Right ventricle myocardium superior (tissue), 1 donor: Measurements from ENCODE around the gene PDE6H. TPM values are rescaled to one million over a fixed set of nuclear protein-coding genes. Genes with fewer than 3 reads are reported as not detected.

Source experiments
- total RNA-seq: library from RNA; stranded (reverse); fragmentation: NEBNext Ultra II Directional; extraction: Animal tissue kit (Norgen Biotek cat#: 25700); gene quantifications from one replicate; pipeline ENCODE4 v1.2.1, GENCODE V29; 2021
- donor health status: DM: no; HTN: yes; CAD: no; lungs with severe emphysema.

PDE6H gene
- total RNA-seq, 1 donor from 2014 or later, result not detected

Other genes starting within 250 kb of the PDE6H start
- gene WBP11, start 169.6 kb upstream of the PDE6H start, total RNA-seq, result 45.7 TPM
- 1.6 TPM for gene C12orf60, start 169.4 kb upstream of the PDE6H start, total RNA-seq
- not detected for gene SMCO3, start 158.9 kb upstream of the PDE6H start, total RNA-seq
- 2.8 TPM for gene ART4, start 129.5 kb upstream of the PDE6H start, total RNA-seq
- 231 TPM for gene MGP, start 87.2 kb upstream of the PDE6H start, total RNA-seq
- gene ERP27, start 34.5 kb upstream of the PDE6H start, total RNA-seq, result 0.24 TPM
- 49.9 TPM for gene ARHGDIB, start 11.4 kb upstream of the PDE6H start, total RNA-seq
- 4.1 TPM for gene RERG, start 248.4 kb downstream of the PDE6H start, total RNA-seq